Panc1 (cell line): ENCODE measurements around the gene FREM1. TPM values are rescaled to one million over a fixed set of nuclear protein-coding genes. Genes with fewer than 3 reads are reported as not detected.

ENCODE experiments used
- ATAC-seq: fragments of 200-7000 bp; cut with Tn5 transposase; 2 replicates; pipeline ENCODE4 v1.9.1; 2020; ENCODE audit warnings: mild to moderate bottlenecking, moderate library complexity
- BruUV-seq: library from RNA; stranded (reverse); fragments of 400-500 nt; replicated peaks from 2 replicates; lab custom pipeline; 2021; lab: Mats Ljungman, UMichigan
- CTCF ChIA-PET: fragments of 300-600 bp; sonication (Branson Sonifier 250); formaldehyde crosslinking; loops from one replicate; lab custom pipeline; 2022; ENCODE audit warnings: antibody characterized with exemption; lab: Charles Lee
- POLR2A ChIA-PET: fragments of 300-600 bp; sonication (Branson Sonifier 250); formaldehyde crosslinking; loops from one replicate; lab custom pipeline; 2022; ENCODE audit warnings: antibody characterized with exemption; lab: Charles Lee
- DNase-seq: peaks from one replicate; pipeline ENCODE4 v3.0.0-alpha.2; 2010; ENCODE audit warnings: low read depth, low spot score
- H3K27ac ChIP-seq: 2 replicates; pipeline ENCODE4 v1.5.1; 2011; ENCODE audit warnings: mild to moderate bottlenecking, low read length, inconsistent platforms
- H3K27me3 ChIP-seq: fragments of 200-500 bp; sonication (Bioruptor generic); 2 replicates; pipeline ENCODE4 v1.6.0; 2014; ENCODE audit warnings: low read length, inconsistent platforms; ENCODE audit not compliant: control insufficient read depth, insufficient read depth
- H3K36me3 ChIP-seq: fragments of 200-500 bp; sonication (Bioruptor generic); 2 replicates; pipeline ENCODE4 v1.5.1; 2014; ENCODE audit warnings: inconsistent platforms, mild to moderate bottlenecking, low read length, moderate library complexity; ENCODE audit not compliant: control insufficient read depth, insufficient read depth
- H3K4me1 ChIP-seq: 2 replicates; pipeline ENCODE4 v1.5.1; 2011; ENCODE audit warnings: inconsistent platforms, mild to moderate bottlenecking, low read length, moderate library complexity; ENCODE audit not compliant: control insufficient read depth, insufficient read depth
- H3K4me3 ChIP-seq, 2 experiments: 2 replicates each; pipeline ENCODE4 v1.5.1; 2011 to 2012; ENCODE audit warnings: low read depth in 2 of 2, low read length in 2 of 2, mild to moderate bottlenecking in 2 of 2, inconsistent platforms in 1 of 2, moderate library complexity in 1 of 2
- H3K9me3 ChIP-seq: fragments of 200-500 bp; sonication (Bioruptor generic); 2 replicates; pipeline ENCODE4 v1.5.1; 2014; ENCODE audit warnings: low read depth, mild to moderate bottlenecking, inconsistent platforms, low read length, moderate library complexity; ENCODE audit not compliant: control insufficient read depth, insufficient read depth
- CTCF ChIP-seq: fragments of 450-650 bp; IDR thresholded peaks from 2 replicates; pipeline ENCODE4 v1.5.1; 2017; ENCODE audit warnings: mild to moderate bottlenecking
- POLR2AphosphoS5 ChIP-seq: IDR thresholded peaks from 2 replicates; pipeline ENCODE4 v1.6.1; 2012; ENCODE audit warnings: mild to moderate bottlenecking, low read depth, low read length, moderate library complexity
- SIN3A ChIP-seq: IDR thresholded peaks from 2 replicates; pipeline ENCODE4 v1.6.1; 2012; ENCODE audit warnings: low read depth, mild to moderate bottlenecking, low read length, moderate library complexity, borderline replicate concordance; ENCODE audit not compliant: insufficient read depth
- TCF7L2 ChIP-seq: IDR thresholded peaks from 2 replicates; pipeline ENCODE4 v1.6.1; 2011; ENCODE audit warnings: mild to moderate bottlenecking, low read depth, low read length, inconsistent platforms
- in situ Hi-C: cut with HindIII; loops from 2 replicates; pipeline ENCODE4 v1.10.0; 2016; ENCODE audit warnings: low sequenced_read_pairs, low pct_unique_long_range_greater_than_20kb
- intact Hi-C: fragments of 100-400 bp; cut with micrococcal nuclease; formaldehyde crosslinking; loops from one replicate; pipeline ENCODE4 v1.10.0; 2022; ENCODE audit not compliant: unreplicated experiment
- total RNA-seq: library from RNA; stranded (reverse); gene quantifications from one replicate; pipeline ENCODE4 v1.2.1, GENCODE V29; 2021; ENCODE audit not compliant: unreplicated experiment
- TF ChIP-seq, protein P1 (sequence below), 2 experiments: IDR thresholded peaks; 2 replicates each; pipeline ENCODE4 v1.6.1; 2011 to 2012; ENCODE audit warnings: low read depth in 2 of 2, control low read depth in 1 of 2, low read length in 1 of 2, mild to moderate bottlenecking in 1 of 2, moderate library complexity in 1 of 2; ENCODE audit not compliant: insufficient read depth in 1 of 2

The FREM1 gene
- total RNA-seq, 1 experiment from 2014 or later, result not detected

GRCh38 chr9:14788846-14789245, 121.4 kb downstream of the FREM1 start:
- no peaks in the 10 kb centered on the region for H3K27me3 ChIP-seq
- in situ Hi-C loops (no loop called here), intact Hi-C loops (no loop called here)
- H3K4me3 ChIP-seq, result no peak overlapping the region
- ATAC-seq (no peak), DNase-seq (no peak)
- no peaks in the 10 kb centered on the region for H3K36me3 ChIP-seq
- CTCF ChIA-PET, result no interaction called here
- no peaks in the 10 kb centered on the region for H3K4me1 ChIP-seq
- POLR2A ChIA-PET, result no interaction called here
- no TSS peak for BruUV-seq
- no peak overlapping the region for H3K27ac ChIP-seq
- TF ChIP-seq TCF7L2 (no peak), SIN3A (no peak), CTCF (no peak), POLR2AphosphoS5 (no peak)
- TF ChIP-seq, protein P1, sequence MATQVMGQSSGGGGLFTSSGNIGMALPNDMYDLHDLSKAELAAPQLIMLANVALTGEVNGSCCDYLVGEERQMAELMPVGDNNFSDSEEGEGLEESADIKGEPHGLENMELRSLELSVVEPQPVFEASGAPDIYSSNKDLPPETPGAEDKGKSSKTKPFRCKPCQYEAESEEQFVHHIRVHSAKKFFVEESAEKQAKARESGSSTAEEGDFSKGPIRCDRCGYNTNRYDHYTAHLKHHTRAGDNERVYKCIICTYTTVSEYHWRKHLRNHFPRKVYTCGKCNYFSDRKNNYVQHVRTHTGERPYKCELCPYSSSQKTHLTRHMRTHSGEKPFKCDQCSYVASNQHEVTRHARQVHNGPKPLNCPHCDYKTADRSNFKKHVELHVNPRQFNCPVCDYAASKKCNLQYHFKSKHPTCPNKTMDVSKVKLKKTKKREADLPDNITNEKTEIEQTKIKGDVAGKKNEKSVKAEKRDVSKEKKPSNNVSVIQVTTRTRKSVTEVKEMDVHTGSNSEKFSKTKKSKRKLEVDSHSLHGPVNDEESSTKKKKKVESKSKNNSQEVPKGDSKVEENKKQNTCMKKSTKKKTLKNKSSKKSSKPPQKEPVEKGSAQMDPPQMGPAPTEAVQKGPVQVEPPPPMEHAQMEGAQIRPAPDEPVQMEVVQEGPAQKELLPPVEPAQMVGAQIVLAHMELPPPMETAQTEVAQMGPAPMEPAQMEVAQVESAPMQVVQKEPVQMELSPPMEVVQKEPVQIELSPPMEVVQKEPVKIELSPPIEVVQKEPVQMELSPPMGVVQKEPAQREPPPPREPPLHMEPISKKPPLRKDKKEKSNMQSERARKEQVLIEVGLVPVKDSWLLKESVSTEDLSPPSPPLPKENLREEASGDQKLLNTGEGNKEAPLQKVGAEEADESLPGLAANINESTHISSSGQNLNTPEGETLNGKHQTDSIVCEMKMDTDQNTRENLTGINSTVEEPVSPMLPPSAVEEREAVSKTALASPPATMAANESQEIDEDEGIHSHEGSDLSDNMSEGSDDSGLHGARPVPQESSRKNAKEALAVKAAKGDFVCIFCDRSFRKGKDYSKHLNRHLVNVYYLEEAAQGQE (IDR thresholded peaks at IDR 0.05; ENCODE audit: insufficient read depth in 1 of 2, low read depth in 2 of 2, low read length in 1 of 2), result no peak
- no peaks in the 10 kb centered on the region for H3K9me3 ChIP-seq

- TF ChIP-seq SIN3A (no peak), POLR2AphosphoS5 (no peak), TCF7L2 (no peak), CTCF (no peak)
- TF ChIP-seq, protein P1 (IDR thresholded peaks at IDR 0.05; ENCODE audit: insufficient read depth in 1 of 2, low read depth in 2 of 2, low read length in 1 of 2), result no peak
- CTCF ChIA-PET, result no interaction called here
- H3K4me1 ChIP-seq, result no peaks in the 10 kb centered on the region
- no peak overlapping the region for H3K4me3 ChIP-seq
- H3K27ac ChIP-seq, result no peak overlapping the region
- no peaks in the 10 kb centered on the region for H3K9me3 ChIP-seq
- intact Hi-C loops, result no loop called here
- DNase-seq (no peak), ATAC-seq (no peak)
- in situ Hi-C loops, result no loop called here
- H3K36me3 ChIP-seq, result no peaks in the 10 kb centered on the region
- H3K27me3 ChIP-seq, result no peaks in the 10 kb centered on the region
- POLR2A ChIA-PET, result no interaction called here
- no TSS peak for BruUV-seq
Observed at GRCh38 chr9:14783358-14783757, 126.9 kb downstream of the FREM1 start.
